ENCODE data around the gene WASF1.

WASF1 gene

GRCh38 chr6:110179406-110180227 is at the start of gene WASF1:
Gene WASF1, minus strand, starts transcription at chr6:110179670. Its CDS starts 52,069 bp downstream, at chr6:110127601.
- DNase-seq: peak; percentile 92 to 97

GRCh38 chr6:110226261-110226660 is 46.8 kb upstream of the WASF1 start:
- DNase-seq: no peak

- DNase-seq: no peak
These were observed 42.3 kb upstream of the WASF1 start for GRCh38 chr6:110221738-110222137.

GRCh38 chr6:110217266-110217665 is 37.8 kb upstream of the WASF1 start:
- DNase-seq: peak in 1 of 2 donors; percentile 21

- no peak for DNase-seq
These were observed 36.7 kb upstream of the WASF1 start for GRCh38 chr6:110216140-110216539.

- DNase-seq: no peak
These were observed 34.9 kb upstream of the WASF1 start for GRCh38 chr6:110214338-110214737.

- DNase-seq: no peak
These were observed 32.3 kb upstream of the WASF1 start for GRCh38 chr6:110211753-110212152.

GRCh38 chr6:110207652-110208051 is 28.2 kb upstream of the WASF1 start:
- no peak for DNase-seq

- no peak for DNase-seq
These were observed 21.8 kb upstream of the WASF1 start for GRCh38 chr6:110201151-110201884.

GRCh38 chr6:110198561-110198960 is 19.1 kb upstream of the WASF1 start:
- DNase-seq: no peak

- no peak for DNase-seq
These were observed 17.4 kb upstream of the WASF1 start for GRCh38 chr6:110196874-110197273.

GRCh38 chr6:110195639-110196038 is 16.2 kb upstream of the WASF1 start:
- DNase-seq: no peak

- no peak for DNase-seq
These were observed 12.0 kb upstream of the WASF1 start for GRCh38 chr6:110191477-110191876.

GRCh38 chr6:110190726-110191125 is 11.3 kb upstream of the WASF1 start:
- DNase-seq: no peak

GRCh38 chr6:110188791-110189190 is 9.3 kb upstream of the WASF1 start:
- DNase-seq: no peak

GRCh38 chr6:110185879-110186278 is 6.4 kb upstream of the WASF1 start:
- no peak for DNase-seq

- DNase-seq: no peak
These were observed 3.9 kb upstream of the WASF1 start for GRCh38 chr6:110183292-110183885.

GRCh38 chr6:110181131-110182030 is 1.9 kb upstream of the WASF1 start:
- peak; percentile 62 to 63 for DNase-seq

GRCh38 chr6:110180228-110181008 is 948 bp upstream of the WASF1 start, which contains the start of gene CDC40:
Gene CDC40, plus strand, starts transcription at chr6:110180427. Its CDS starts 18 bp downstream, at chr6:110180445.
- no peak for DNase-seq

- peak; percentile 9 to 23 for DNase-seq
These were observed 654 bp downstream of the WASF1 start for GRCh38 chr6:110178626-110179405.
